ENCODE data around the gene SUSD5.
"Not testable (repeated sequence)": the region's sequence is repeated elsewhere in the genome, so short reads cannot be mapped to it uniquely, and the experiment has no call there.

SUSD5 gene

GRCh38 chr3:33111581-33111980 is 107.0 kb downstream of the SUSD5 start:
- DNase-seq, result no peak

GRCh38 chr3:33106854-33107253 is 111.8 kb downstream of the SUSD5 start:
- not testable (repeated sequence) for DNase-seq

GRCh38 chr3:33105341-33105948 is 113.2 kb downstream of the SUSD5 start:
- DNase-seq, result no peak

GRCh38 chr3:33104803-33105202 is 113.8 kb downstream of the SUSD5 start:
- DNase-seq, result no peak

- DNase-seq, result no peak
Measured at GRCh38 chr3:33103480-33103879, 115.1 kb downstream of the SUSD5 start.

- no peak for DNase-seq
Measured at GRCh38 chr3:33103034-33103433, 115.6 kb downstream of the SUSD5 start.

- no peak for DNase-seq
Measured at GRCh38 chr3:33100229-33100628, 118.4 kb downstream of the SUSD5 start.
